Muscle layer of duodenum (tissue), 2 donors: ENCODE measurements around the gene ATP2C1.
"Not testable (repeated sequence)": the region's sequence is repeated elsewhere in the genome, so short reads cannot be mapped to it uniquely, and the experiment has no call there.

Experiments used
- H3K27ac ChIP-seq: one replicate; pipeline ENCODE4 v1.7.0; 2013; ENCODE audit warnings: mild to moderate bottlenecking, low read length
- H3K27me3 ChIP-seq: one replicate; pipeline ENCODE4 v1.7.0; 2013; ENCODE audit warnings: low read depth, mild to moderate bottlenecking, control low read depth, low read length
- H3K36me3 ChIP-seq, 2 donors: one replicate each; pipeline ENCODE4 v1.7.0; 2013; ENCODE audit warnings: low read length in 2 of 2, control low read depth in 1 of 2, mild to moderate bottlenecking in 1 of 2; ENCODE audit not compliant: insufficient read depth in 2 of 2, control insufficient read depth in 1 of 2
- H3K4me1 ChIP-seq, 2 donors: one replicate each; pipeline ENCODE4 v1.7.0; 2013; ENCODE audit warnings: low read length in 2 of 2, mild to moderate bottlenecking in 2 of 2, control low read depth in 1 of 2, moderate library complexity in 1 of 2; ENCODE audit not compliant: insufficient read depth in 2 of 2, control insufficient read depth in 1 of 2
- H3K4me3 ChIP-seq, 2 donors: one replicate each; pipeline ENCODE4 v1.7.0; 2013; ENCODE audit warnings: low read length in 2 of 2, low read depth in 1 of 2, mild to moderate bottlenecking in 1 of 2
- H3K9me3 ChIP-seq, 2 donors: one replicate each; pipeline ENCODE4 v1.7.0; 2013; ENCODE audit warnings: low read length in 2 of 2, control low read depth in 1 of 2, mild to moderate bottlenecking in 1 of 2; ENCODE audit not compliant: control insufficient read depth in 1 of 2
- donor health status: healthy.

The ATP2C1 gene

DNA sequence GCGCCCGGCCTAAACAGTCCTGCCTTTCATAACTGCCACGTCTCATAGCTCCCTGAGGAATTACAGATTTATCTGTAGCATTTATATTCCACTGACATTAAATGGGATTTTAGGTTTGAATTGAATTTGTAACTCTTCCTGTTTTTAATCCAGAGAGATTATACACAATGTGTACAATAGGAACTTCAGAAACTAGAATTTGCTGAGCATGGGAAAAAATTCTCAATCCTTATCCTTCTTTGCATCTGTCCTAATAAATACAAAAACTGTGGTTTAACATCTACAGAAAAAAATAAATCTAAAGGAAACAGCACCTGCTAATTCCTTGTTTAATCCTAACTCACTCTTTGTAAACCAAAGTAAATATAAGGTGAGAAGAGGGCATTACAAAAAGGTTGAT, 135.0 kb downstream of the ATP2C1 start:
- H3K9me3 ChIP-seq, result no peaks in the 10 kb centered on the region
- peaks cover 17 to 19% of the 10 kb centered on the region in 2 donors for H3K4me1 ChIP-seq
- no peaks in the 10 kb centered on the region for H3K27me3 ChIP-seq
- no peak overlapping the region for H3K27ac ChIP-seq
- H3K4me3 ChIP-seq, result no peak overlapping the region
- H3K36me3 ChIP-seq, result peaks cover 0 to 9% of the 10 kb centered on the region in 2 donors

DNA sequence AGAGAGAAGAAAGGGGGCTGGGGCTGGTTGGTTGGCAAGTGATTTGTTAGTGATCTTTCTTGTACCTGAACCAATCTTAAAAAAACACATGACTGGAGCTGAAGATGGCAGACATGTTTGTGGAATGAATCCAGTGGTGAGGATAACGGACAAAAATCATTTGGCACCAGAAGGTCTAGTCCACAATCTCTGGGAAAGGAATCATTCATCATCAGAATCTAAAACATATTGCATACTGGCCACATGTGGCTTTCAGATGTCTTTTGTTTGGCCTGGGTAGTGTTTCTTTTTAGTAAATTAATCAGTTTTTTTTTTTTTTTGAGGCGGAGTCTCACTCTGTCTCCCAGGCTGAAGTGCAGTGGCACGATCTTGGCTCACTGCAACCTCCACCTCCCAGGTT, 137.8 kb downstream of the ATP2C1 start:
- H3K27ac ChIP-seq, result no peak overlapping the region
- H3K27me3 ChIP-seq, result no peaks in the 10 kb centered on the region
- peaks cover 5 to 6% of the 10 kb centered on the region in 2 donors for H3K4me1 ChIP-seq
- H3K4me3 ChIP-seq, result no peak overlapping the region
- H3K9me3 ChIP-seq, result no peaks in the 10 kb centered on the region
- peaks cover 0 to 6% of the 10 kb centered on the region in 2 donors for H3K36me3 ChIP-seq

DNA sequence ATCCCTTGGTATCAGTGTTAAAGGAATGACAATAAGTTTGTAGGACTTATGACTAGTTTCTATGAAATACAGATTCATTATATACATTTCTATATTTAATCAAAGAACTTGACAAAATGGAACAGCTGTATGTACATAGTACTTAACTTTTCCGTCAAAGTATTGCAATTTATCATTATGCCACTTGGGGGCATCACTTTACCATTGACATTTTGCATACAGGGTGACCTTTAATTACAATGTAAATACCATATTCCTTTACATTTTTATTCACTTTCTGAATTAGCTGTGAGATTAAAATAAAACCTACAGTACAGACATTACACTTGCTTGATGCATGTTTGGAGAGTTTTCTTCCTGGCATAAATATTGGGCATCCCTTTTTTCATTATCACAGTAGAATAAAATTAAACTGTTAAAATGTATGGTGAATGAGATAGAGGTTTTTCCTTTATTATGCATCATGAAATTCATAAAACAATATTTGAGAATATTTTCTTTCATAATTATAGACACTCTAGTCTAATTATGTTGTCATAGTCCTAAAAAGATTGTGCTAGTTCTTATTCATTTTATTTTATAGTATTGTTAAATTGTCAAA, 139.7 kb downstream of the ATP2C1 start:
- Histone ChIP-seq H3K4me1 (no peaks in the 10 kb centered on the region), H3K27ac (no peak overlapping the region), H3K9me3 (no peaks in the 10 kb centered on the region), H3K27me3 (no peaks in the 10 kb centered on the region), H3K36me3 (peaks cover 0 to 6% of the 10 kb centered on the region in 2 donors), H3K4me3 (no peak overlapping the region)

DNA sequence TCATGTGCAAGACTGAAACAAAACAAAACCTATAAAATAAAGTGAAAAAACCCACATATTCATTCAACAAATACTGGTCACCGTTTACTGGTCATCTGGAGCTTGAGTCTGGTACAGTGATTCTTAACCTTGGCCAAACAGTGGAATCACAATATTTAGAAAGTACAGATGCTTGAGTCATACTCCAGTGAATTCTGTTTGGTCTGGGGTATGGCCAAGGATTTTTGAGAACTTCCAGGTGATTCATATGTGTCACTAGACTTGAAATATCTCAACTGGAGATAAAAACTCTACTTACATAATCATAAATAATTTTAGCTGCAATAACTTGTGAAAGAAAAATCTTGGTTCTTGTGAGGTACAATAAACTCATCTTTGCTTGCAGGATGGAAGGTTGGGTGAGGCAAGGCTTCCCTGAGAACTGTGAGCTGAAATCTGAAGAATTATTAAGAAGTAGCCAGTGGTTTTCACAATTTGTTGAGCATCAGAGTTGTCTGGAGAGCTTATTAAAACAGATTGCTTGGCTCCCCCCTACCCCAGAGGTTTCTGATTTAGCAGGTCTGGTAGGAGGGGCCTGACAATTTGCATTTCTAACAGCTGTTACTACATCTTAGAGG, 142.4 kb downstream of the ATP2C1 start:
- Histone ChIP-seq H3K27ac (no peak overlapping the region), H3K27me3 (no peaks in the 10 kb centered on the region), H3K9me3 (no peaks in the 10 kb centered on the region), H3K4me3 (no peak overlapping the region), H3K36me3 (no peaks in the 10 kb centered on the region), H3K4me1 (no peaks in the 10 kb centered on the region)

DNA sequence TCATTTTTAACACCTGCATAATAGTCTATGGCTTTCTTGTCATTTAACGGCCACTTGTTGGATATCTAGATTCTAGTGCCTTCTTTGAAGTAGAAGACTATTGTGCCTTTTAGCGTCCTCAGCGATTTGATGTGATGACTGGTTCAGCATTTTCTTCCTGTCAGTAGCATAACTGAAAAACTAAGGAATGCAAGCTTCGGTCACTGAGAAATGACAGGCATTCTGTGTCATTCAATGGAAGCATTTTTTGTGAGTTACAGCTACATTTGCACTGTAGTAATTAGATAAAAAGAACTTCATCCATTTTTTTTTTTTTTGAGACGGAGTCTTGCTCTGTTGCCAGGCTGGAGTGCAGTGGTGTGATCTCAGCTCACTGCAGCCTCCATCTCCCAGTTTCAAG, 143.1 kb downstream of the ATP2C1 start:
- H3K27me3 ChIP-seq, result no peaks in the 10 kb centered on the region
- no peak overlapping the region for H3K27ac ChIP-seq
- H3K36me3 ChIP-seq, result no peaks in the 10 kb centered on the region
- no peaks in the 10 kb centered on the region for H3K4me1 ChIP-seq
- no peaks in the 10 kb centered on the region for H3K9me3 ChIP-seq
- H3K4me3 ChIP-seq, result no peak overlapping the region

DNA sequence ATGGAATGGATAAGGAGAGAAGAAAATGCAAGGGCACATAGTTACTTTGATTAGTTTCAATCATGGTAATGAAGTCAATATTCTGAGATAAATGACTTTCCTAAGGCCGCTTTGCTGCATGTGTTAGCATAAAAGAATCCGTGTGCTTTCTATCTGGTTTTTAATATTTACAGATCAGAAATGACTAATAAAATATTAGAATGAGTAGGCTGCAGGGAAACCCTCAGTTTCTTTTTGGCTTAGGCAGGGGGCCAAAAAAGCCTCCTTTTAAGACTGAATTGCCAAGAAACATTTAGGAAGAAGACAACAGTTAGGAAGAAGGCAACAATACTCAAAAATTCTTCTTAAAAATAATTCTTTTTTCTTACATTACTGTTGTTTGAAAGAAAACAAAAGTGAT, 144.4 kb downstream of the ATP2C1 start:
- Histone ChIP-seq H3K27ac (no peak overlapping the region), H3K27me3 (no peaks in the 10 kb centered on the region), H3K4me3 (no peak overlapping the region), H3K4me1 (no peaks in the 10 kb centered on the region), H3K36me3 (no peaks in the 10 kb centered on the region), H3K9me3 (no peaks in the 10 kb centered on the region)

DNA sequence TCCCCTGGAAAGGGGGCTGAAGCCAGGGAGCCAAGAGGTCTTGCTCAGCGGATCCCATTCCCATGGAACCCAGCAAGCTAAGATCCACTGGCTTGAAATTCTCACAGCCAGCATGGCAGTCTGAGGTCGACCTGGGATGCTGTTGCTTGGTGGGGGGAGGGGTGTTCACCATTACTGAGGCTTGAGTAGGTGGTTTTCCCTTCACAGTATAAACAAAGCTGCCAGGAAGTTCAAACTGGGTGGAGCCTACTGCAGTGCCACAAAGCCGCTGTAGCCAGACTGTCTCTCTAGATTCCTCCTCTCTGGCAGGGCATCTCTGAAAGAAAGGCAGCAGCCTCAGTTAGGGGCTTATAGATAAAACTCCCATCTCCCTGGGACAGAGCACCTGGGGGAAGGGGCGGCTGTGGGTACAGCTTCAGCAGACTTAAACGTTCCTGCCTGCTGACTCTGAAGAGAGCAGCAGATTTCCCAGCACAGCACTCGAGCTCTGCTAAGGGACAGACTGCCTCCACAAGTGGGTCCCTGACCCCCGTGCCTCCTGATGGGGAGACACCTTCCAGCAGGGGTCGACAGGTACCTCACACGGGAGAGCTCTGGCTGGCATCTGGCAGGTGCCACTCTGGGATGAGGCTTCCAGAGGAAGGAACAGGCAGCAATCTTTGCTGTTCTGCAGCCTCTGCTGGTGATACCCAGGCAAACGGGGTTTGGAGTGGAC, 148.5 kb downstream of the ATP2C1 start:
- H3K4me3 ChIP-seq, H3K4me1 ChIP-seq, H3K27ac ChIP-seq, H3K27me3 ChIP-seq, H3K36me3 ChIP-seq, H3K9me3 ChIP-seq: not testable (repeated sequence)

DNA sequence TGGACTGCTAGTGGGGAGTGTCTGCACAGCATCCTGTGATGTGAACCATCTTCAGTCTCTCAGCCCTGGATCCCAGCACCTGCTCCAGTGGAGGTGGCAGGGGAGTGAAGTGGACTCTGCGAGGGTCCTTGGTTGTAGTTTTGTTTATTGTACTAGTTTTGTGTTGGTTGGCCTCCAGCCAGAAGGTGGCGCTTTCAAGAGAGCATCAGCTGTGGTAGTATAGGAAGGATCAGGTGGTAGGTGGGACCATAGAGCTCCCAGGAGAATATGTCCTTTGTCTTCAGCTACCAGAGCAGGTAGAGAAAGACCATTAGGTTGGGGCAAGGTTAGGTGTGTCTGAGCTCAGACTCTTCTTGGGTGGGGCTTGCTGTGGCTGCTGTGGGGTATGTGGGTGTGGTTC, 153.7 kb downstream of the ATP2C1 start:
- Histone ChIP-seq H3K27ac (no peak overlapping the region), H3K4me3 (no peak overlapping the region), H3K36me3 (no peaks in the 10 kb centered on the region), H3K27me3 (no peaks in the 10 kb centered on the region), H3K9me3 (no peaks in the 10 kb centered on the region), H3K4me1 (no peaks in the 10 kb centered on the region)

DNA sequence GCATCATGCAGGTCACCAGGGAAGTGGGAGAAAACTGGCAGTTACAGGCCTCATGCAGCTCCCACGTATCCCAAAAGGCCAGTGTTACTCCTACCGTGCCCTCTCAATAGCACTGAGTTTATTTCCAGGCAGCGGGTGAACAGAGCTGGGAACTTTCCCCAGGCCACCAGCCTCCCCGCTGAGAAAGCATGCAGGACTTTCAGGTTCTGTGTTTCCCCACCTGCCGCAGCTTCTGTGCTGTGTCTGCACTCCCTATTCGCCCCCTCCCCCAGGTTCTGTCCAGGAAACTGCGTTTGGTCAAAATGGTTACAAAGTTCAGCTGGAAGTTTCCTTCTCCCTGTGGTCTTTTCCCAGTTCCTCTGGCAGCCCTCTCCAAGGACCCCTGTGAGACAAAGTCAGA, 154.1 kb downstream of the ATP2C1 start:
- H3K36me3 ChIP-seq, result no peaks in the 10 kb centered on the region
- no peaks in the 10 kb centered on the region for H3K9me3 ChIP-seq
- H3K4me3 ChIP-seq, result no peak overlapping the region
- H3K27me3 ChIP-seq, result no peaks in the 10 kb centered on the region
- no peak overlapping the region for H3K27ac ChIP-seq
- no peaks in the 10 kb centered on the region for H3K4me1 ChIP-seq

DNA sequence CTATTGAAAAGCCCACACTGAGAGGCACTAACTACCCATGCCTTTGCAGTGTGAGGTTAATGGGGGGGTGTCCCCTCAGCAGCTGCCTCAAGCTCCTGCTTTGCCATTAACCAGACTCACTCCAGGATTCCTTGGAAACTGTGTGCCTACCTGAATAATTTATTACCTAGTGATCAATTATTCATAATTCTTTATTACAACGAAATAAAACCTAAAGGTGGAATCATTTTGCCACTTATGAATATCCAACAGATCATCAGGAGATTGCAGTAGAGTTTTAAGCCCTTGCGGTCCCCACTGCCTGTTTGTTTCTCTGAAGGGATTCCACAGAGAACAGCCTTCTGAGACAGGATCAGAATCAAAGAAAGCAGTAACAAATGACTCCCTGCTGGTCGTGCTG, 156.1 kb downstream of the ATP2C1 start:
- Histone ChIP-seq H3K27me3 (no peaks in the 10 kb centered on the region), H3K27ac (no peak overlapping the region), H3K36me3 (no peaks in the 10 kb centered on the region), H3K4me1 (no peaks in the 10 kb centered on the region), H3K9me3 (no peaks in the 10 kb centered on the region), H3K4me3 (no peak overlapping the region)

DNA sequence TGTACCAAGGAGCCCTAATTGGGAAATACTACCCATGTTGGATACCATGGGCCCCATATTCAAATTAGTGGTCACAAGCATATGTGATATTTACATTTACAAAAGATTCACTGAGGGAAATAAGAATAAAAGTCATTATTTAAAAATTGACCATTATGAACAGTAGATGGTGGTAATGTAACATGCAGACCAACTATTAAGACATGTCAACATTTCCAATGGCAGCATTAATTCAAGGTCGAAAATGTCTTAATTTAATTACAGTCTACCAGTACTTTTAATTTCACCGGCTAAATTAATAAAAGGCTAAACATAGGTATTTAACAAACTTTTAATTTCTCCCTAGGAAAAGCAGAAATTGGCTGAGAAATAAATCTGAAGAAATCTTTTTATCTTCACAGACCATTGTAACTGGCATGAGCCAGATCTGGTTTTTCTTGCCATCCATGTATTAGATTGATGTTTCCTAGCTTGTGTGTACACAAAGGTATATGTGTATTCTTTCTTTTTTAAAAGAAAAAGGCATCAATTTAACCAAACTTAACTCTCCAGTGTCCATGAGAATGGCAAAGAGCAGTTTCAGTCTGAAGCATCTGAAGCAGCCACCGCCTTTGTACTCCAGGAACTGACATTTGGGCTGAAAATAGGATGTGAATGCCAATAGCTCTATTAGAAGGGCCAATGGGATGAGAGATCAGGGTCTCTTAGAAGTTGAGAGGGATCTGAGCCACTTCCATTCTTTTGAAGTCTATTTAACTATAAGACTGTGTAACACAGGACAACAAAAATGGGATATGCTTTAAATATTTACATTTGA, 159.4 kb downstream of the ATP2C1 start:
- H3K9me3 ChIP-seq, result no peaks in the 10 kb centered on the region
- H3K4me1 ChIP-seq, result no peaks in the 10 kb centered on the region
- no peak overlapping the region for H3K27ac ChIP-seq
- H3K4me3 ChIP-seq, result no peak overlapping the region
- H3K27me3 ChIP-seq, result no peaks in the 10 kb centered on the region
- no peaks in the 10 kb centered on the region for H3K36me3 ChIP-seq
